ENCODE results near the gene MBD5.

Gene MBD5

DNA sequence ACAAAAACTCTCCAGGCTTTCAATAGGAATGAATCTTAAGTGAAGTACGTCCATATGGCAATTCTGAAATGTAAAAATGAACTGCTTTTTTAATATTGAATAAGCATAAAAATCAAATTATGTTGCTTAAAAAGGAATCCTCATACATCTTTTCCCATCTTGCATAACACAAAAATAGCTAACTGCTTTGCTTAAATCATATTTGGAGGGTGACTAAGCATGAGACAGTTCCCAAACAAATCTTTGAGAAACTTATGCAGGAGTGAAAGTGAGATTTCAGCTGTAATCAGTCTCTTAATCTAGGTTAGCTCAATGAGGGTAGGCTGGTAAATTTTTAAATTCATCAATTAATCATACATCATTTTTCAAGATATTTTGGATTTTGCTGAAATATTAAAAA, 111.5 kb downstream of the MBD5 start:
- DNase-seq = no peak

DNA sequence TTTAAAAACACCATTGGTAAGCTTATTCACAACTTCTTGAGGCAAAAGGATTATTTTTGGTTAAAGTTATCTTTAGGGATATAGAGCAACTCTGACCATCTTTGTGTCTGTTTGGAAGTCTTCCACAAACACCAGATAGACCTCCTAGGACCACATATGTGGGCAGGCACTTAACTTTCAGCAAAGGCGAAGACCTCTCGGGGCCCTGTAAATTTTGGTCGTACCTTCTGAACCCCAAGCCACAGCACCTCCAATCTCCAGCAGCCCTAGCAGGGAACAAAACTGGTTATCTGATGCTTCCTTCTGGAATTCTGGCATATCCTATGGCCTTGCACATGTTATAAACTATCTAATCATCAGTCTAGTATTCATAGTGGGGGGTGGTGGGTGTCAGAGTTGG, 114.8 kb downstream of the MBD5 start:
- no peak for DNase-seq

DNA sequence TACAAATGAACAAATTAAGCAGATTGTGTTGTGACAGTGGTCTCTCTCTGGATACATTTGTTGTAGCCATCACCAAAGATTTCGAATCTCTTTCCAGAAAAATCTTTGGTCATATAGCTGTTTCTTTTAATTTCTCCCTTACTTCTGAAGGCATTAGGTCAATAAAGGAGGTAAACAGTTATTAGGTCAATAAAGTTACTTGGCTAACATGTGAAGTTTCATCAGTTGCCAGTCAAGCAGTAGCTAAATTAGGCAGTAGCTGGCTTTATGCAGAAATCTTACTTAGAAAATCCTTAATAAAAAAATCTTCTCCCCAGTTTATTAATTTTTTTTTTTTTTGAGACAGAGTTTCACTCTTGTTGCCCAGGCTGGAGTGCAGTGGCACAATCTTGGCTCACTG, 115.5 kb downstream of the MBD5 start:
- DNase-seq = no peak

DNA sequence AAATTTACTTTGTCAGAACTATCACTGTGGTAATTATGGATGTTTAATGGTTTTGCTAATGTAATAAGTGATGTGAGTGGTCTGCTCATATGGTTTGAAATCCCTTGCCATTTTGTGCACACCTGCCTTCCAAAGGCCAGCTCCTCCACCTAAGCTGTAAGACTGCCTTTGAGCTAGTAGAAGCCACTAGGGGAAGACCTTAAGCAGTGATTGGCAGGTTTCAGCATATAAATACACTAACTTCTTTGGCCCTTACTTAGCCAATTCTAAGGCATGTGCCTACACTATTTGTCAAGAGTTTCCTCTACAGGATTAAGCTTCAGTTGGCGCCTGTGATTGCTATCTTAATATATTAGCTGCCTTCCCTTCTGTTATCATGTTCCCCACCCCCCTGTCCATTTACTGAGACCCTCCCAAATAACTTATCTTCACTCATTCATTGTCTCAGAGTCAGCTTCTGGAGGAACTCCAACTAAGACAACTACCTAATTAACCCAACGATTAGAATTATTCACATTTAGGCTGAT, 141.1 kb downstream of the MBD5 start:
- DNase-seq = no peak

DNA sequence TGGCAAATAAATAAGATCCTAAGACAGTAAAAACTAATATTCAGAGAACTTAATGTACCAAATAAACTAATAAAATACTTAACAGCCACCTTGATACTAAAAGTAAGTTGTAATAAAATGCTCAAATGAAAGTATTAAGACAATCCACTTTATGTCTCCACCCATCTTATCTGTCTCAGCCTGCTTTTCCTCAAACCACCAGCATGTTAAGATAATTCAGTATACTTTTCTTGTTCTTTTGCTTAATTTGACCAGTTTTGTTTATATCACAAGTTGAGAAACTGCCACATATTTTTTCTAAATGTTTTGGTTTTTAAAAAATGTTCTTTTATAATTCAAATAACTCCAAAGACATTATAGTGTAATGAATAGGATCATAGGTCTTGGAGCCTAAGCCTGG, 142.0 kb downstream of the MBD5 start:
- no peak for DNase-seq

DNA sequence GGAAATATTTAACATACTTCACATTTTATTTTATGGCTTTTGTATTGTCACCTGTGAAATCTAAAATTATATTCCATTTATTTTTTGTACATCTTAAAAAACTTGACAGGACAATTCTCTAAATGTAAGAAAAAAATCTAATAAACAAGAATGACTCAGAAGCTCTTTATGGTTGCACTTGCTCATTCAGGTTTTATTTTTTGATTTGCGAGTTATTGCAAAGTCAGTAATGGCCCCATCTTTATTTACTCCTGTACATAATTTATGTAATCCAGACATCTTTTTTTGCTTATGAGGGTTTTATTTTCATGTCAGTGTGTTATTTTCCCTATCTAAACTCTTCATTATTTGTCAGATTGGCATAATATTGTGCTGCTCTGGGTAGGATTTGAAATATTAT, 145.1 kb downstream of the MBD5 start:
- DNase-seq = no peak

DNA sequence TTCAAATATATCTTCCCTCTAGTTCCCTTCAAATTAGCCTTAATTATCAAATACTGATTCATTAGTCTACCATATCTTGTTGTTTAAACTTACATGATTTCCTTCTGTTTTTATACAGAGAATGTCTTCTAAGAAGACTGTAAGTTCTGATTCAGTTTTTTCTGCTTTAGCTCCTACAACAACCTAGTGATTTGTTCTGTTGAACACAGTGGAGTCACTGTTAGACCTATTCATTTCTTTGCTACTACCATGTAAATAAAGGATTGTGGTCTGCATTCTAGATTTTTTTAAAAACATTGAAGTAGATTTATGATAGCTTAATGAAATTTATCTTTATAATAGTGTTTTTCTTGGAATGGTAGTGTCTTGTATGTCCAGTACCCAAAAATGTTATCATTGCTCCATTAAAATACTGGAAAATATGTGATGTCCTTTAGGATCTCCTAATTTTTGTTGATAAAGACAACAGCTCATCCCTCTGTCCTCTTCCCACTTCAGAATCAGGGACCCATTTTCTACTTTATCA, 146.4 kb downstream of the MBD5 start:
- no peak for DNase-seq

DNA sequence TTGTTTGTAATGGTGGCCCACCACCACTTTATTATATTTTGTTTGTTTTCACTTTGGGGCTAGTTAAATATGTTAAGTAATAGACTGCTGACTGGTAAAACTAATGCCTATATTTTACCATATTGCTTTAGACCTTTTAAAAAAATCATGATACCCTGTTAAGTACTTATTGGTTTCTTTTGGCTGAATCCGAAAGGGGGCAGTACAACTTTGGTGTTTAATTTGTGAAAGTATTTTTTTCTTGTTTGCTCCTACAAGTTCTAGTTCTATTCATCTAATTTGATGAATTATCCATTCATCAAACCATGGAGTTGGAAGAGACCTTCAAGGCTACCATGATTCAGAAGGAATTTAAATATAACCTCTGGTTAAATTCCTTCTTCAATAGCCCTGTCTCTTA, 147.0 kb downstream of the MBD5 start:
- no peak for DNase-seq

DNA sequence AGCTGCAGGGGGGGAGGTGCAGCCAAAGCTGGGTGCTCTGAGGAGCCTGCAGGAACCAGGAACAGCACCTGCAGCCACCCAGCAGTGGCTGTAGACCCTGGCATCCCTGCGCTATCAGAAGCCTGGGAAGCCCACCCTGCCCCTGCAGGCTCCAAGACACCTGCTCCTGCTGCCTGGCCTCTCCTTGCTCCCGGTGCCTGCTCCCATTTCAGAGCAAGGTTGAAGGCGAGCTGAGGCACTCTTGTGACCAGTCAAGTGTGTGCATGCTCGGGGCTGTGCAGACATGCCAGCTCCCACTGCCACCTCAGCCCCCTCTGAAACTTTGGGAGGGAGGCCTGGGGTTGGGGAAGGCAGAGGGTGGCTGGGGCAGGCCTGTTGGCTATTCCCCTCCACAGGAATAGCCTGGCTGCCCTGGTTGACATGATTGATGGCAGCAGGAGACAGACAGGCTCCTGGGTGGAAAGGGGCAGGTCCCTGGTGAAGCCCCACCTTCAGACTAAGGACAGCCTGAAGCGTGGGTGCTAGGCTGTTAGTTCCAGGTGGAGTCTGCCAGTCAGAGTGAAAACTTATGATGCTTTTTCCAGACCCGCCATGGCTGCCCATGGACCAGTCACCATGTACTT, 151.4 kb downstream of the MBD5 start:
- no peak for DNase-seq

DNA sequence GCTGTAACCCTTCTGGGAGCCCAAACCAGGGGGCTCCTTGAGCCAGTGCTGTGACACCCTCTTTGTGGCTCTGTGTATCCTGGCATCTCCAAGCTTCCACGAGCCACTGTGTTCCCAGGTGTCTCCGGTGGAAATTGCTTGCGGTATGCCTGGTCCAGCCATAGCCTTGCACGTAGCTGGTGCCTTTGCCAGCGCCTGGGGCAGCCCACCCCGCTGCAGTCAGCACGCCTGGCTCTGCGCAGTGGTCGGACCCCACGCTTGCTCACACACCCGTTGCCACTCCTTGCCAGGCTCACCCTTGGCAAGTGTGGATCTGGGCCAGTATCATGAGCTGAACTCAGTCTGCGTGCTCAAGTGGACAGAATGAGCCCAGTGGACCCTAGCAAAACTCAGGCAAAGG, 152.3 kb downstream of the MBD5 start:
- DNase-seq = no peak

DNA sequence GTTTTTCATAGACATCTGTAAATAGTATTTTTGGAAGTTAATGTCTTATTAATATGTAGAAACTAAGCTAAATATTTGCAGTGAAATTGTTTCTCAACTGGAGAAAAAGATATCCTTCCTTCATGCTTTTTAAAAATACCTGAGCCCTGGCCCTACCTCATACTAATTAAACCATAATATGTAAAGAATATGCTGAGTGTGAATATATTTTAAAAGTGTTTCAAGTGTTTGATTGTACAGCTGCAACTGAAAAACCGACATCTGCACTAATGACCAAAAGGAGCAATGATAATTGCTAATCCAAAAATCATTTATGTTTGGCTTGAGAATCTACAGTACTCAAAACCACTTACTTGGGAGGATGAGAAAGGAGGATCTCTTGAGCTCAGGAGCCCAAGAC, 156.7 kb downstream of the MBD5 start:
- no peak for DNase-seq

DNA sequence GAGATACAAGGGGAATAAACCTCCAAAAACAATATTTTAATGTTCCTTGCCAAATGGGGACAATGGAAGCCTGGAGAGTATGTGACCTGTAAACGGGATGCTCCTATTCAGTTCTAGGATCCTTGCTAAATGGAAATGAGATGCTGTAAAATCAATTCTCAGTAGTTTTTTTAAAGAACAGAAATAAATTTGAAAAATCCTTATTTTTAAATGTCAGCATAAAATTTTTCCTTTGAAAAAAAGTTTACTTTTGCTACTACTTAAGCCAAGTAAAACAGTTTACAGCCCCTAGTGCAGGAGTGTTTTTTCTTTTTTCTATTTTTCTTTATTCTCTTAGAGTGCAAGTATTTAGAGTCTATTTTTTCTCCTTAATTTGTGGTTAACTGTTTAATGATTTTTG, 158.8 kb downstream of the MBD5 start:
- no peak for DNase-seq

DNA sequence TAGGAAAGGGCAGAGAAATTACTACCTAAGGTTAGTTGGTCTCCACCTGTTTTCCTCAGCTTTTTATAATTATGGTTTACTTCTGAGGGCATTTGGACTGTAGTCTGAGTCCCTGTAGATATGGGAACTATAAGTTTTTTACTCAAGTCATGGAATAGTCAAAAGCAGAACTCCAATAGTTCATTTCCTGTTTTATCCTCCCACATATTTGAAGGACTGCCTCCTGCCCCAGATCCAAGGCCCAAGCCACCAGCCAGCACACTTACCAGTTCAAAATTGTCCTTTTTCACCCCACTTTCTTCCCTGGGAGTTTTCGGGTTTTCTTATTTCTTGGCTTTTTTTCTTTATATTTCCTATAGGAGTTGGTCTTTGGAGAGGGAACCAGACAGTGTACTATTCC, 164.1 kb downstream of the MBD5 start:
- DNase-seq = no peak

DNA sequence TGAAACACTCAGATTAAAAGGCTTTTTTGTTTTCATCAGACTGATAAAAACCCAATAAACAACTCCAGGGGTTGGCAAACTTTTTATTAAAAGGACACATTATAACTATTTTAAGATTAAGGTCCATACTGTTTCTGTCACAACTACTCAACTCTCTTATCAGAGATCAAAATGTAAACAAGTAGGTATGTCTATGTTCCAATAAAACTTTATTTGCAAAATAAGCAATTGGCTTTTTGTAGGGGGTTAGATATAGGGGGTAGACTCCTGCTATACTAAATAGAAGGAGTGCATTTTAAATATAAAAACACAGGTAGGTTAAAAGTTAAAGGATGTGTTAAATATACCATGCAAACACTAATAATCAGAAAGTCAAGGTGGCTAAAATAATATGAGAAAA, 174.0 kb downstream of the MBD5 start:
- DNase-seq = no peak

DNA sequence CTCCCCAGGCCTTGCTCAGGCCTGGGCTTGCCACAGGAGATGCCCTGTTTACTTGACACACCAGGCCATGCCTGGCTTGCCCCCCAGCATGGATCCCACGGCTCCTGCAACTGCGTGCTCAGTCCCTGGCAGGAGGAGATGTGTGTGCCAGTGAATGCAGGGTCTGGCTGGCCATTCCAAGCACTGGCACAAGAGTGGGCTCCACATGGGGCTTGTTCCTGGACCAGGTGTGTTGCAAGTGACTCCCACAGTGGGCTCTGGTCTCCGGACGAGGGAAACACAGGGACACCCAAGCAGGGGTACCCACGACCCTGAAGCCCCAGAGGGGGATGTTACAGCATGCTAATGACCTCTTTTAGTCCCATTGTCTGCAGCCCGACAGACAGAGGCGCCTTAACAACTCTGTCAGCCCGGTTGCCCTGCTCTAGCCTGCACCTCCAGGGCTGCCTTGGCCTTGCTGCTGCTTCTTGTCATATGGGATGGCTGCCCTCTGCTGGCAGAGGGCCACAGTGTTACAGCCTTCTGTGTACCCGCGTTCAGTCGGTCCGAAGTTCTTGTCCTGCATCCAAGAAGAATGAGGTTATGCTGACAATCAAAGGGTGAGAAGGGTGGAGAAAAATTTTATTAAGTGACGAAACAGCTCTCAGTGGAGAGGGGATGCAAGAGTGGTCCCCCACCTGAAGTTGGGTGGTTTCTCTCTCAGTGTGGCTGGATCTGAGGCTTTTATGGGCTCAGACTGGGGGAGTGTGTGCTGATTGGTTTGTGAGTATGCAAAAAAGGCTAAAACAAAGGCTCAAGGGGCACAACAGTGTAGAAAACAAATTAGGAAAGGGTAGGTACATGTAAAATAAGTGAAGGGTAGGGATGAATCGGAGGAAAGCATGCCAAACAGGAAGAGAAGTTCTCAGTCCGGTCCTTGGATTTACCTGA, 180.4 kb downstream of the MBD5 start:
- DNase-seq = no peak

DNA sequence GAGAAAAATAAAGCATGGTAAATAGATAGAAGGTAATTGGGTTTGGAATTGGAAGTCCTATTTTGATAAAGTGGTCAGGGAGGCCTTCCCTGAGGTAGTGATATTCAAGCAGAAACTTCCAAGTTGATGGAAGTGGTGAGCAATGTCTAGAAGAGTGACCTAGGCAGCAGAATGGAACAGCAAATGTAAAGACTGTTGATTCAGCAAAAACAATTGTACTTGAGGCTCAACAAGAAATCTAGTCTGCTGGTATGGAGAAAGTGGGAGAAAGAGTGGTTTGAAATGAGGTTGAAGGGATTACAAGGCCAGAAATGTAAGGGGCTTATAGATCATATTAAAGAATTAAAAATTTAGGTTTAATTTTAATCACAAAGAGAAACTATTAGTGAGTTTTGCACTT, 181.3 kb downstream of the MBD5 start:
- no peak for DNase-seq

DNA sequence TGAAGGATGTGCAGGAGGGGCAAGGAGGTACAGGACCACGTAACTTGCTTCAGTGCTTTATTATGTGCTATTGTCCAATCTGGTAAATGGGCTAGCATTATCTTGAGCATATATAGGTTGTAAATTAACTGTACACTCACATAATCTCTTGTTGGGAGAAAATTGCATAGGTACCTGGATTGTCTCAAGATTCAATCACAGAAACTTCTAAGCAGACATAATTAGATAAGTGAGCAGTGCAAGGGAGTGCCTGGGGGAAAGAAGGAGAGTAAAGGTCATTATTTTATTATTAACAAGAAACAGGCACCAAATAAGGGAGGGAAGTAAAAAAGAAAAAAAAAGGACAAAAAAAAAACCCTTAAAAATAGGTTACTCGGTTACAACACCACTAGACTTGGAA, 186.2 kb downstream of the MBD5 start:
- DNase-seq = no peak

DNA sequence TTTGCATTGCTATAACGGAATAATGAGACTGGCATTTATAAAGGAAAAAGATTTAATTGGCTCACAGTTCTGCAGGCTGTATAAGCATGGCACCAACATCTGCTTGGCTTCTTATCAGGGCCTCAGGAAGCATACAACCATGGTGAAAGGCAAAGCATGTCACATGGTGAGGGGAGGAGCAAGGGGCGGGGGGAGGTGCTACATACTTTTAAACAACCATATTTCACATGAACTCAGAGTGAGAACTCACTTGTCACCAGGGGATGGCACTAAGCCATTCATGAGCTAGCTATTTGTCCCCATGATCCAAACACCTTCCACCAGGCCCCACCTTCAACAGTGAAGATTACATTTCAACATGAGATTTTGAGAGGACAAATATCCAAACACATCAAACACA, 188.7 kb downstream of the MBD5 start:
- no peak for DNase-seq

DNA sequence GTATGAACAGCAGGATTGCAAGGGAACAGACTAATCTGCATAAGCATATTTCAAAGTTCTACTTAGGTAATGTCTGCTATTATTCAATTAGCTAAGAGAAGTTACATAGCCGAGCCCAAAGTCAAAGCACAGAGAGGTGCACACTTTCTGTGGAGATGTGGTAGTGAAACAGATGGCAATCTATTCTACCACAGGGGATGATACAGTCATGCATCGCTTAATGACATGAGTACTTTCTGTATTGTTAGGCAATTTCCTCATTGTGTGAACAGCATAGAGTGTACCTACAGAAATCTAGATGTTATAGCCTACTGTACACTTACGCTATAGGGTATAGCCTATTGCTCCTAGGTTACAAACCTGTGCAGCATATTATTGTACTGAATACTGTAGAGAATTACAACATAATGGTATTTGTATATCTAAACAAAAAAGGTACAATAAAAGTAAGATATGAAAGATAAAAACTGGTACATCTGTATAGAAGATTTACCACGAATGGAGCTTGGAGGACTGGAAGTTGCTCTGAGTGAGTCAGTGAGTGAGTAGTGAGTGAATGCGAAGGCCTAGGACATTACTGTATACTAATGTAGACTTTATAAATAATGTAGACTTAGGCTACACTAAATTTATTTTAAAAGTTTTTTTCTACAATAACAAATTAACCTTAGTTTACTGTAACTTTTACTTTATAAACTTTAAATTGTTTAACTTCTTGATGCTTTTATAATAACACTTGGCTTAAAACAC, 197.6 kb downstream of the MBD5 start:
- no peak for DNase-seq

DNA sequence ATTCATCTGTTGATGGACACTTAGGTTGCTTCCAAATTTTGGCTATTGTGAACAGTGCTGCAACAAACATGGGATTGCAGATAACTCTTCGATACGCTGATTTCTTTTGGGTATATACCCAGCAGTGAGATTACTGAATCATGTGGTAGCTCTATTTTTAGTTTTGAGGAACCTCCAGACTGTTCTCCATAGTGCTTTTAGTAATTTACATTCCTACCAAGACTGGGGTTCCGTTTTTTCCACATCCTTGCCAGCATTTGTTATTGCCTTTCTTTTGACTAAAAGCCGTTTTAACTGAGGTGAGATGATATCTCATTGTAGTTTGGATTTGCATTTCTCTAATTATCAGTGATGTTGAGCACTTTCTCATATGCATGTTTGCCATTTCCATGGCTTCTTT, 200.3 kb downstream of the MBD5 start:
- DNase-seq = no peak

DNA sequence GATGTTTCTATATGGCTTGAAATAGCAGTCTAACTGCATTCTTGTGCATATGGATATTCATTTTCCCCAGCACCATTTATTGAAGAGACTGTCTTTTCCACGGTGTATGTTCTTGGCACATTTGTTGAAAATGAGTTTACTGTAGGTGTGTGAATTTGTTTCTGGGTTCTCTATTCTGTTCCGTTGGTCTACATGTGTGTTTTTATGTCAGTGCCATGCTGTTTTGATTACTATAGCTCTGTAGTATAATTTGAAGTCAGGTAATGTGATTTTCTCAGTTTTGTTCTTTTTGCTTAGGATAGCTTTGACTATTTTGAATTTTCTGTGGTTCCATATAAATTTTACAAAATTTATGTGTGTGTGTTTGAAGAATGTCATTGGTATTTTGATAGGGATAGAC, 201.0 kb downstream of the MBD5 start:
- DNase-seq = no peak

DNA sequence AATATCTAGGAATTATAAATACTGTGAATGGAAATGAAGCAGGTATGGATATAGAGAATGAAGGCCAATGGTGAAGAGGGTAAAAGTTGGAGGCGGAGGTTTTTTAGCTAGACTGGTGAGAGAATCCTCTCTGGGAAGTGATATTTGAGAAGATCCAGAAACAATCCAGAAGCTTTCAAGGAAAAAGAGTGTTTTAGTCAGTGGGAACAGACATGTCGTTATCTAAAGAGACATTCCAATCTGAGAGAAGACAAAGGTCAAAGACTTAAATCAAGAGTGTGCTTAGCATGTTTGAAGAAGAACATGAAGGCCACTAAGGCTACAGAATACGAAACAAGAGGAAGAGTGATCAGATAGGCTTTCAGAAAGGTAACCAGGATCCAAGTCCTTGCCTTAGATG, 211.0 kb downstream of the MBD5 start:
- no peak for DNase-seq

DNA sequence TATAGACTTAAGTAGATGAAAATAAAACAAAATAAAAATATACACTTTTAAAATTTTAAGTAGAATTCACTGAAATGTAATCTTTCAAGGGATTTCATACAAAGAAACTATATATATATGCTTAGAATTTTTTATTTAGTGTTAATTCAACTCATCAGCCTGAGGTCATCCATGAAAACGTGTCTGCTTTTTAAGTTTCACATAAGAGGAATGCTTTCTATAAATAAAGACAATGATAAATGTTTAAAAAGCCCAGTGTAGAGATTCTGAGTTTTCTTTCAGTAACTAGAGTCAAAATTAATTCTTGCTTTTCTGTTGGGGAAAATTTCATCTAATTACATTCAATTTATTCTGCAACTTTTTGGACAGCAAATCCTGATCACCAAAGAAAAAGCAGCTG, 213.3 kb downstream of the MBD5 start:
- no peak for DNase-seq

DNA sequence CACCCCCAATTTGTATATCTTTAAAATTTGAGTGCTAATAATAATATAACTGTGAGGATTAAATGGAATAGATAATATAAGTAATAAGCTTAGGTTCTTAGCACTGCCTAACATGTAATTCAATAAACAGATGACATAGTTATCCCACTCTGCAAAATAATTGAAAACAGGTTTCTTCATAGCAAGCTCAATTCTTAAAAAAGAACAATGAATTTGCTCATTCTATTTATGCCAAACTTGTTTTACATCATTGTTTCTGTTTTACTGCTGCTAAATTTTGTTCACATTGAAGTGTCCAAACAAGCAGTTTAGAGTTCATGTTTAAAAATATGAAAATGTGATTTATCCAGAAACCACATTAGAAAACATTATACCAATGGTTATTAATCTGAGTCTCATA, 217.0 kb downstream of the MBD5 start:
- DNase-seq = no peak
